Lung (tissue), 12 donors: ENCODE results near the gene ENDOV. TPM values are rescaled to one million over a fixed set of nuclear protein-coding genes. Genes with fewer than 3 reads are reported as not detected.

Source experiments
- ATAC-seq: fragments of 200-7000 bp; cut with Tn5 transposase; one replicate; pipeline ENCODE4 v1.9.1; 2020; ENCODE audit warnings: moderate number of reproducible peaks; ENCODE audit not compliant: insufficient read depth, low FRiP score
- DNase-seq, 3 donors: peaks; one replicate each; pipeline ENCODE4 v3.0.0-alpha.2; 2013 to 2017
- H3K27ac ChIP-seq, 2 donors: one replicate each; pipeline ENCODE4 v1.5.1; 2013; ENCODE audit warnings: mild to moderate bottlenecking in 2 of 2, moderate library complexity in 2 of 2, control low read depth in 1 of 2, inconsistent platforms in 1 of 2, low read depth in 1 of 2, low read length in 1 of 2
- H3K27me3 ChIP-seq, 3 donors: one replicate each; pipeline ENCODE4 v1.5.1; 2013; ENCODE audit warnings: low read length in 2 of 3; ENCODE audit not compliant: control insufficient read depth in 3 of 3, insufficient read depth in 3 of 3
- H3K36me3 ChIP-seq, 4 donors: one replicate each; pipeline ENCODE4 v1.5.1; 2013; ENCODE audit warnings: low read length in 4 of 4, mild to moderate bottlenecking in 1 of 4, moderate library complexity in 1 of 4; ENCODE audit not compliant: control insufficient read depth in 4 of 4, insufficient read depth in 4 of 4
- H3K4me1 ChIP-seq, 5 donors: one replicate each; pipeline ENCODE4 v1.5.1; 2013; ENCODE audit warnings: low read length in 5 of 5, mild to moderate bottlenecking in 2 of 5, moderate library complexity in 1 of 5; ENCODE audit not compliant: control insufficient read depth in 5 of 5, insufficient read depth in 5 of 5
- H3K4me3 ChIP-seq: one replicate; pipeline ENCODE4 v1.5.1; 2013; ENCODE audit warnings: mild to moderate bottlenecking, control low read depth, moderate library complexity
- H3K9ac ChIP-seq, 2 donors: one replicate each; pipeline ENCODE4 v1.5.1; 2013; ENCODE audit warnings: low read length in 2 of 2, control low read depth in 1 of 2; ENCODE audit not compliant: insufficient read depth in 1 of 2
- H3K9me3 ChIP-seq, 4 donors: one replicate each; pipeline ENCODE4 v1.5.1; 2013; ENCODE audit warnings: low read length in 3 of 4, mild to moderate bottlenecking in 1 of 4, moderate library complexity in 1 of 4; ENCODE audit not compliant: control insufficient read depth in 4 of 4, insufficient read depth in 3 of 4
- WGBS, 2 donors: extraction: QIAGEN DNeasy Blood & Tissue Kit; methylation state at CpG; one replicate each; pipeline ENCODE4 v1.1.7; 2013; 5-methylcytosine and 5-hydroxymethylcytosine counted together
- polyA plus RNA-seq, 2 donors: library from polyadenylated mRNA; stranded (reverse); fragments of 200-250 nt; gene quantifications; one replicate each; pipeline ENCODE4 v1.2.1, GENCODE V29; 2013
- total RNA-seq, 2 donors: library from RNA; depleted of rRNA in 1 of 2; stranded (reverse); fragments of >200 nt in 1 of 2; gene quantifications; one replicate each; pipeline ENCODE4 v1.2.1, GENCODE V29; 2014 to 2021
- TF ChIP-seq, protein P1 (sequence below): IDR thresholded peaks from 2 replicates; pipeline ENCODE4 v1.5.1; 2012; ENCODE audit warnings: mild to moderate bottlenecking; ENCODE audit errors: control extremely low read depth, extremely low read depth
- donor health status: control.
- donor health status: control.
- donor health status: Bipolar disorder and iron deficiency.
- donor health status: healthy.
- donor health status: DM: yes; HTN: yes; CAD: no.

ENDOV gene
- total and polyA plus RNA-seq, 4 donors: 11.8 to 28.8 (median 22.4) TPM

DNA sequence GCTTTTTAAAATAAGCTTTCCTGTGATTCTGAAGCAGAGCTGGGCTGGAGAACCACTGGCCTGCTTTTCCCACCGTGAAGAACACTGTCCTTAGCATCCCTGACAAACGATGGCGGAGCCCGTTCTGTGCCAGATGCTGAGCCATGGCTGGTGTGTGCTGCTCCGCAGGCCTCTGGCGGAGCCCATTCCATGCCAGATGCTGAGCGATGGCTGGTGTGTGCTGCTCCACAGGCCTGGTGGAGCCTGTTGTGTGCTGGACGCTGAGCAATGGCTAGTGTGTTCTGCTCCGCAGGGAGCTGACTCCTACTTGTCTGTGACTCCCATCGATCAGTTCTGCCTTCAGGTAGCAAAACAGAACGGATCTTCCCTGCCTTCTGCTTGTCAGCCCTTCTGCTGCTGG lies 4.3 kb downstream of the ENDOV start:
- H3K9me3 ChIP-seq: no peaks in the 10 kb centered on the region
- H3K4me3 ChIP-seq: no peak overlapping the region
- 90 to 94% methylated on average over 11 of the region's 11 CpGs for WGBS, 2 donors
- TF ChIP-seq, protein P1, sequence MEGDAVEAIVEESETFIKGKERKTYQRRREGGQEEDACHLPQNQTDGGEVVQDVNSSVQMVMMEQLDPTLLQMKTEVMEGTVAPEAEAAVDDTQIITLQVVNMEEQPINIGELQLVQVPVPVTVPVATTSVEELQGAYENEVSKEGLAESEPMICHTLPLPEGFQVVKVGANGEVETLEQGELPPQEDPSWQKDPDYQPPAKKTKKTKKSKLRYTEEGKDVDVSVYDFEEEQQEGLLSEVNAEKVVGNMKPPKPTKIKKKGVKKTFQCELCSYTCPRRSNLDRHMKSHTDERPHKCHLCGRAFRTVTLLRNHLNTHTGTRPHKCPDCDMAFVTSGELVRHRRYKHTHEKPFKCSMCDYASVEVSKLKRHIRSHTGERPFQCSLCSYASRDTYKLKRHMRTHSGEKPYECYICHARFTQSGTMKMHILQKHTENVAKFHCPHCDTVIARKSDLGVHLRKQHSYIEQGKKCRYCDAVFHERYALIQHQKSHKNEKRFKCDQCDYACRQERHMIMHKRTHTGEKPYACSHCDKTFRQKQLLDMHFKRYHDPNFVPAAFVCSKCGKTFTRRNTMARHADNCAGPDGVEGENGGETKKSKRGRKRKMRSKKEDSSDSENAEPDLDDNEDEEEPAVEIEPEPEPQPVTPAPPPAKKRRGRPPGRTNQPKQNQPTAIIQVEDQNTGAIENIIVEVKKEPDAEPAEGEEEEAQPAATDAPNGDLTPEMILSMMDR: no peak
- no peaks in the 10 kb centered on the region for H3K27me3 ChIP-seq
- DNase-seq (no peak), ATAC-seq (no peak)
- peaks cover 0 to 11% (median 5%) of the 10 kb centered on the region in 5 donors for H3K4me1 ChIP-seq
- peaks cover 0 to 29% (median 2%) of the 10 kb centered on the region in 4 donors for H3K36me3 ChIP-seq
- H3K27ac ChIP-seq: no peak overlapping the region
- no peak overlapping the region for H3K9ac ChIP-seq

- no peak for DNase-seq
- WGBS, 2 donors: 77 to 88% methylated on average over 18 to 20 of the region's 20 CpGs
- Histone ChIP-seq H3K9ac (no peak overlapping the region), H3K27me3 (no peaks in the 10 kb centered on the region), H3K4me1 (peaks cover 0 to 8% (median 0%) of the 10 kb centered on the region in 5 donors), H3K4me3 (no peak overlapping the region), H3K36me3 (peaks cover 0 to 29% (median 2%) of the 10 kb centered on the region in 4 donors), H3K9me3 (no peaks in the 10 kb centered on the region), H3K27ac (no peak overlapping the region)
- ATAC-seq: peak; percentile 17
- TF ChIP-seq, protein P1: no peak
Measured at GRCh38 chr17:80421381-80422090, 6.6 kb downstream of the ENDOV start.

DNA sequence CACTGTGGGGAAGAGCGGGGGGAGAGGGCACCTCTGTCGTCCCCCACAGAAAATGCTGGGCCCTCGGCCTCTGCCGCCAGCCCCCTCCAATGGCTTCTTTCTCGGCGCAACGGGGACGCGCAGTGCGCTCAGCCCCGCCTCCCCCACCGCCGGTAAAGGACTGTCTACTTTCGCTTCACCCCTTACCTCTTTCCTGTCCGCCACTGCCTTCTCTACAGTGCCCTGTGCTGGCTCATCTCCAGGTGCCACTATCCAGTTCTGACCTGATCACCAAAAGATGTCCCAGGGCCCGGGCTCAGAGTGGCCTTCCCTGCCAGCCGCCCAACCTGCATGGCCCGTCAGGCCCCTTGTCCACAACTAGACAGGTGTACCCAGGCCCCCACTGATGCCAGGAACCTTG lies 7.3 kb downstream of the ENDOV start:
- DNase-seq: no peak
- WGBS, 2 donors: 82 to 87% methylated on average over 17 to 18 of the region's 18 CpGs
- TF ChIP-seq, protein P1: no peak

More for the DNA sequence above, 7.3 kb downstream of the ENDOV start:
- no peak overlapping the region for H3K4me3 ChIP-seq
- H3K27me3 ChIP-seq: no peaks in the 10 kb centered on the region
- no peaks in the 10 kb centered on the region for H3K9me3 ChIP-seq
- no peak for ATAC-seq
- no peak overlapping the region for H3K9ac ChIP-seq
- no peak overlapping the region for H3K27ac ChIP-seq
- H3K4me1 ChIP-seq: peaks cover 0 to 6% (median 0%) of the 10 kb centered on the region in 5 donors
- H3K36me3 ChIP-seq: peaks cover 0 to 21% (median 2%) of the 10 kb centered on the region in 4 donors
